Transverse colon (tissue), 4 donors: ENCODE data around the gene KCNAB2. TPM values are rescaled to one million over a fixed set of nuclear protein-coding genes. Genes with fewer than 3 reads are reported as not detected.
"Not testable (repeated sequence)": the region's sequence is repeated elsewhere in the genome, so short reads cannot be mapped to it uniquely, and the experiment has no call there.

ENCODE experiments used
- DNase-seq: peaks from one replicate; pipeline ENCODE4 v3.0.0-alpha.2; 2019
- H3K27ac ChIP-seq, 4 donors: fragments of 200-600 bp; sonication (generic); 2 replicates each; pipeline ENCODE4 v1.5.1; 2016 to 2018; ENCODE audit warnings: inconsistent platforms in 4 of 4
- H3K27me3 ChIP-seq: fragments of 200-600 bp; sonication (generic); 2 replicates; pipeline ENCODE4 v1.5.1; 2017; ENCODE audit warnings: inconsistent platforms
- H3K36me3 ChIP-seq, 4 donors: fragments of 200-600 bp; sonication (generic); 2 replicates each; pipeline ENCODE4 v1.5.1; 2017 to 2019; ENCODE audit warnings: inconsistent platforms in 4 of 4
- H3K4me1 ChIP-seq, 4 donors: fragments of 200-600 bp; sonication (generic); 2 replicates each; pipeline ENCODE4 v1.5.1; 2017 to 2020; ENCODE audit warnings: inconsistent platforms in 4 of 4
- H3K4me3 ChIP-seq, 4 donors: fragments of 200-600 bp; sonication (generic); 1 replicate in 1 of 4; 2 replicates in 3 of 4; pipeline versions ENCODE4 v1.5.1 to v1.6.1; 2017 to 2019; ENCODE audit warnings: inconsistent platforms in 4 of 4
- H3K9me3 ChIP-seq, 2 donors: fragments of 200-600 bp; sonication (generic); 2 replicates each; pipeline ENCODE4 v1.5.1; 2017 to 2019; ENCODE audit warnings: inconsistent platforms in 2 of 2
- CTCF ChIP-seq, 5 experiments: fragments of 200-600 bp in 3 of 5; fragments of 450-650 bp in 2 of 5; sonication (generic) in 3 of 5; IDR thresholded peaks; 1 replicate in 2 of 5; 2 replicates in 3 of 5; pipeline ENCODE4 v1.5.1; 2016 to 2017; ENCODE audit warnings: antibody characterized with exemption in 5 of 5, inconsistent platforms in 3 of 5, mild to moderate bottlenecking in 2 of 5, moderate library complexity in 1 of 5
- EP300 ChIP-seq: sonication (generic); formaldehyde crosslinking; IDR thresholded peaks from one replicate; pipeline ENCODE4 v1.6.1; 2017; ENCODE audit warnings: antibody characterized with exemption, low read depth
- POLR2A ChIP-seq: fragments of 450-650 bp; IDR thresholded peaks from one replicate; pipeline ENCODE4 v1.6.1; 2016; ENCODE audit warnings: antibody characterized with exemption, mild to moderate bottlenecking, moderate library complexity
- POLR2AphosphoS5 ChIP-seq, 3 donors: sonication (generic); formaldehyde crosslinking; IDR thresholded peaks; one replicate each; pipeline ENCODE4 v1.6.1; 2016; ENCODE audit warnings: antibody characterized with exemption in 3 of 3
- WGBS, 2 donors: methylation state at CpG; one replicate each; pipeline ENCODE4 v1.1.5; 2018; ENCODE audit warnings: low coverage in 1 of 2; 5-methylcytosine and 5-hydroxymethylcytosine counted together
- in situ Hi-C, 4 donors: fragments of 200-750 bp; cut with MboI; loops; one replicate each; pipeline versions ENCODE4 v1.15.0 to v1.15.1; 2017; ENCODE audit warnings: low sequenced_read_pairs in 3 of 4, low pct_ligation_motif_present in 1 of 4, low pct_unique_long_range_greater_than_20kb in 1 of 4
- intact Hi-C: fragments of 100-400 bp; cut with DNase I; formaldehyde crosslinking; loops from one replicate; pipeline ENCODE4 v1.15.1; 2023; ENCODE audit warnings: low total_unique reads
- total RNA-seq, 4 donors: library from RNA; depleted of rRNA; stranded (reverse); fragments of >200 nt; gene quantifications; one replicate each; pipeline ENCODE4 v1.1.0, GENCODE V29; 2016

The KCNAB2 gene
- total RNA-seq, 4 donors from 2014 or later = 1.00 to 25.4 (median 7.9) TPM

GRCh38 chr1:6056572-6056948, 10.9 kb downstream of the KCNAB2 start:
- 89% methylated on average over 8 of the region's 8 CpGs; no CpG with 5 or more reads in 1 of the 2 donors for WGBS, 2 donors
- Histone ChIP-seq H3K4me3 (no peak overlapping the region), H3K27ac (no peak overlapping the region), H3K27me3 (no peaks in the 10 kb centered on the region), H3K4me1 (peaks cover 0 to 24% (median 6%) of the 10 kb centered on the region in 4 donors), H3K36me3 (no peaks in the 10 kb centered on the region), H3K9me3 (no peaks in the 10 kb centered on the region)
- in situ Hi-C loops (no loop called here), intact Hi-C loops (no loop called here)
- no peak for DNase-seq
- TF ChIP-seq EP300 (no peak), CTCF (IDR thresholded peaks at IDR 0.05) (no peak), POLR2AphosphoS5 (IDR thresholded peaks at IDR 0.05) (no peak)

GRCh38 chr1:6057170-6057845, 11.6 kb downstream of the KCNAB2 start:
- no peak for DNase-seq
- in situ Hi-C loops (no loop called here), intact Hi-C loops (no loop called here)
- TF ChIP-seq POLR2AphosphoS5 (IDR thresholded peaks at IDR 0.05) (no peak), POLR2A (no peak), EP300 (no peak), CTCF (IDR thresholded peaks at IDR 0.05) (no peak)
- H3K27me3 ChIP-seq = no peaks in the 10 kb centered on the region
- H3K36me3 ChIP-seq = no peaks in the 10 kb centered on the region
- H3K4me1 ChIP-seq = peaks cover 0 to 24% (median 6%) of the 10 kb centered on the region in 4 donors
- no peak overlapping the region for H3K4me3 ChIP-seq
- no peaks in the 10 kb centered on the region for H3K9me3 ChIP-seq
- WGBS, 2 donors = 60 to 64% methylated on average over 3 to 9 of the region's 9 CpGs
- no peak overlapping the region for H3K27ac ChIP-seq

- Histone ChIP-seq H3K27ac (no peak overlapping the region), H3K4me1 (peaks cover 0 to 24% (median 6%) of the 10 kb centered on the region in 4 donors), H3K36me3 (no peaks in the 10 kb centered on the region), H3K27me3 (no peaks in the 10 kb centered on the region), H3K4me3 (no peak overlapping the region), H3K9me3 (no peaks in the 10 kb centered on the region)
- WGBS, 2 donors = 91% methylated on average over 9 of the region's 9 CpGs; no CpG with 5 or more reads in 1 of the 2 donors
- in situ Hi-C loops (no loop called here), intact Hi-C loops (no loop called here)
- TF ChIP-seq CTCF (IDR thresholded peaks at IDR 0.05) (no peak), EP300 (no peak), POLR2A (no peak), POLR2AphosphoS5 (IDR thresholded peaks at IDR 0.05) (no peak)
- no peak for DNase-seq
Observed at GRCh38 chr1:6059866-6060265, 14.2 kb downstream of the KCNAB2 start.

GRCh38 chr1:6062670-6063069, 17.0 kb downstream of the KCNAB2 start:
- 93 to 97% methylated on average over 4 to 6 of the region's 6 CpGs for WGBS, 2 donors
- H3K27me3 ChIP-seq = no peaks in the 10 kb centered on the region
- H3K27ac ChIP-seq = no peak overlapping the region
- in situ Hi-C loops (no loop called here), intact Hi-C loops (no loop called here)
- peaks cover 0 to 14% (median 4%) of the 10 kb centered on the region in 4 donors for H3K4me1 ChIP-seq
- DNase-seq = no peak
- TF ChIP-seq CTCF (IDR thresholded peaks at IDR 0.05) = no peak
- no peak for TF ChIP-seq EP300
- TF ChIP-seq POLR2AphosphoS5 (IDR thresholded peaks at IDR 0.05) = no peak
- no peak for TF ChIP-seq POLR2A
- H3K9me3 ChIP-seq = no peaks in the 10 kb centered on the region
- H3K4me3 ChIP-seq = no peak overlapping the region
- H3K36me3 ChIP-seq = no peaks in the 10 kb centered on the region

GRCh38 chr1:6063532-6064053, 17.9 kb downstream of the KCNAB2 start:
- H3K4me3 ChIP-seq, DNase-seq, H3K27ac ChIP-seq, H3K27me3 ChIP-seq, H3K9me3 ChIP-seq, intact Hi-C loops, in situ Hi-C loops, H3K36me3 ChIP-seq, H3K4me1 ChIP-seq: not testable (repeated sequence)
- WGBS, 2 donors = 74 to 80% methylated on average over 2 to 7 of the region's 7 CpGs
